Tibial nerve (tissue), 4 donors: ENCODE data around the gene UBASH3A. TPM values are rescaled to one million over a fixed set of nuclear protein-coding genes. Genes with fewer than 3 reads are reported as not detected.

Source experiments
- DNase-seq, 2 donors: peaks; one replicate each; pipeline ENCODE4 v3.0.0-alpha.2; 2019; ENCODE audit warnings: low spot score in 2 of 2
- H3K27ac ChIP-seq, 4 donors: fragments of 200-600 bp; sonication (generic) in 3 of 4; one replicate each; pipeline ENCODE4 v1.5.1; 2017 to 2019; ENCODE audit warnings: mild to moderate bottlenecking in 1 of 4
- H3K27me3 ChIP-seq, 2 donors: fragments of 200-600 bp; sonication (generic) in 1 of 2; one replicate each; pipeline versions ENCODE4 v1.5.1 to v1.6.0; 2017 to 2019
- H3K36me3 ChIP-seq, 3 donors: fragments of 200-600 bp; sonication (generic); one replicate each; pipeline ENCODE4 v1.5.1; 2018 to 2019
- H3K4me1 ChIP-seq, 4 donors: fragments of 200-600 bp; sonication (generic) in 3 of 4; one replicate each; pipeline ENCODE4 v1.5.1; 2017 to 2019
- H3K4me3 ChIP-seq, 4 donors: fragments of 200-600 bp; sonication (generic) in 3 of 4; one replicate each; pipeline ENCODE4 v1.5.1; 2017 to 2019; ENCODE audit warnings: mild to moderate bottlenecking in 1 of 4, moderate library complexity in 1 of 4
- H3K9me3 ChIP-seq, 4 donors: fragments of 200-600 bp; sonication (generic) in 3 of 4; one replicate each; pipeline ENCODE4 v1.5.1; 2017 to 2019
- EP300 ChIP-seq, 2 donors: sonication (generic); formaldehyde crosslinking; IDR thresholded peaks; one replicate each; pipeline ENCODE4 v1.6.1; 2017; ENCODE audit warnings: antibody characterized with exemption in 2 of 2, mild to moderate bottlenecking in 1 of 2
- POLR2A ChIP-seq, 2 donors: fragments of 450-650 bp; IDR thresholded peaks; one replicate each; pipeline ENCODE4 v1.6.1; 2017; ENCODE audit warnings: antibody characterized with exemption in 2 of 2, mild to moderate bottlenecking in 2 of 2, moderate library complexity in 2 of 2
- WGBS, 2 donors: methylation state at CpG; one replicate each; pipeline ENCODE4 v1.1.5; 2018; 5-methylcytosine and 5-hydroxymethylcytosine counted together
- total RNA-seq, 4 donors: library from RNA; depleted of rRNA; stranded (reverse); fragments of >200 nt; gene quantifications; one replicate each; pipeline ENCODE4 v1.1.0, GENCODE V29; 2016
- TF ChIP-seq, protein P1 (sequence below), 5 experiments: fragments of 200-600 bp in 3 of 5; fragments of 450-650 bp in 2 of 5; sonication (generic) in 3 of 5; IDR thresholded peaks; one replicate each; pipeline ENCODE4 v1.5.1; 2016 to 2019; ENCODE audit warnings: antibody characterized with exemption in 5 of 5, mild to moderate bottlenecking in 3 of 5, moderate library complexity in 2 of 5

The UBASH3A gene
- total RNA-seq, 4 donors from 2014 or later: 0.59 to 5.9 (median 0.90) TPM; not detected in 1

DNA sequence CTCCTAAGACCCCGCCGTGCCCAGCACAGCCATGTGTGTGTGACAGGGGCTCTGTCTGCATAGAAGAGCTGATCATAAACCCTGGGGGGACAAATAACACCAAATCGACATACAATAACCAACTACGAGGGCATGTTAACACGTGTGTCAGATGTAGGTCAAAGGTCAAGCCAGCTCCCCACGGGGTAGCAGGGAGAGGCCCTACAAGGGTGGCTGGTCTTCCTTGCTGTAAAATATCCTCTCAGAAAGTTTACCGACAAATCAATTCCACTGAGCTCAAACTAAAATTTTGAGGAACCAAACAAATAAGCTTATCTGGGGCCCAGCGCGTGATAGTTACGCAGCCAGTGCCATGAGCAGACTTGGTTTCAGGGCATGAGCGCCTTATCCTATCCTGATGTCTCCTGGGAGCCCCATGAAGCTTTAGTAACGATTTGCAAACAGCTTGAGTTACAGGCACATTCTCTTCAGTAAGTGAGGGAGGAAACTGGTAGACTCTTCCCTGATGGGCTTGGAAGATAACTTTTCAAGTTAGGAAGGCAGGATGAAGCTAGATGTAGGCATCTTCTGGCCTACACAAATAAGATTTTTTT, 5.2 kb upstream of the UBASH3A start:
- H3K9me3 ChIP-seq: peaks cover 0 to 10% (median 0%) of the 10 kb centered on the region in 4 donors
- no peak overlapping the region for H3K27ac ChIP-seq
- no peaks in the 10 kb centered on the region for H3K27me3 ChIP-seq
- 61 to 84% methylated on average over 8 to 12 of the region's 12 CpGs for WGBS, 2 donors
- no peaks in the 10 kb centered on the region for H3K4me1 ChIP-seq
- no peaks in the 10 kb centered on the region for H3K36me3 ChIP-seq
- no peak for DNase-seq
- TF ChIP-seq EP300 (IDR thresholded peaks at IDR 0.05) (no peak), POLR2A (IDR thresholded peaks at IDR 0.05) (no peak)
- TF ChIP-seq, protein P1, sequence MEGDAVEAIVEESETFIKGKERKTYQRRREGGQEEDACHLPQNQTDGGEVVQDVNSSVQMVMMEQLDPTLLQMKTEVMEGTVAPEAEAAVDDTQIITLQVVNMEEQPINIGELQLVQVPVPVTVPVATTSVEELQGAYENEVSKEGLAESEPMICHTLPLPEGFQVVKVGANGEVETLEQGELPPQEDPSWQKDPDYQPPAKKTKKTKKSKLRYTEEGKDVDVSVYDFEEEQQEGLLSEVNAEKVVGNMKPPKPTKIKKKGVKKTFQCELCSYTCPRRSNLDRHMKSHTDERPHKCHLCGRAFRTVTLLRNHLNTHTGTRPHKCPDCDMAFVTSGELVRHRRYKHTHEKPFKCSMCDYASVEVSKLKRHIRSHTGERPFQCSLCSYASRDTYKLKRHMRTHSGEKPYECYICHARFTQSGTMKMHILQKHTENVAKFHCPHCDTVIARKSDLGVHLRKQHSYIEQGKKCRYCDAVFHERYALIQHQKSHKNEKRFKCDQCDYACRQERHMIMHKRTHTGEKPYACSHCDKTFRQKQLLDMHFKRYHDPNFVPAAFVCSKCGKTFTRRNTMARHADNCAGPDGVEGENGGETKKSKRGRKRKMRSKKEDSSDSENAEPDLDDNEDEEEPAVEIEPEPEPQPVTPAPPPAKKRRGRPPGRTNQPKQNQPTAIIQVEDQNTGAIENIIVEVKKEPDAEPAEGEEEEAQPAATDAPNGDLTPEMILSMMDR (IDR thresholded peaks at IDR 0.05): no peak
- no peak overlapping the region for H3K4me3 ChIP-seq

DNA sequence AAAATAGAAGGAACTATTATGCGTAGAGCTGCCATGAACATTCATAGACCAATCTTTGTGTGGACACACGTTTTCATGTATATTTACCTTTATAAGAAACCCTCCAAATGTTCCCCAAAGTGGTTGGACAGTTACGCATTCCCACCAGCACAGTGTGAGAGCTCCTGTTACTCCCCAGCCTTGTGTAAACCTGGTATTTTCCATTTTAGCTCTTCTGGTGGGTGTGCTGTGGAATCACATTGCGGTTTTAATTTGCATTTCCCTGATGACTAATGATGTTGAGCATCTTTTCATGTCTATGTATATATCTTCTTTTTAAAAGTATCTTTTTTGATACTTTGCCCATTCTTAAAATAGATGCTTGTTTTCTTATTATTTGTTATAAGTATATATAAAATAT, 3.2 kb upstream of the UBASH3A start:
- WGBS, 2 donors: 65 to 70% methylated on average over 4 of the region's 4 CpGs
- H3K4me1 ChIP-seq: no peaks in the 10 kb centered on the region

DNA sequence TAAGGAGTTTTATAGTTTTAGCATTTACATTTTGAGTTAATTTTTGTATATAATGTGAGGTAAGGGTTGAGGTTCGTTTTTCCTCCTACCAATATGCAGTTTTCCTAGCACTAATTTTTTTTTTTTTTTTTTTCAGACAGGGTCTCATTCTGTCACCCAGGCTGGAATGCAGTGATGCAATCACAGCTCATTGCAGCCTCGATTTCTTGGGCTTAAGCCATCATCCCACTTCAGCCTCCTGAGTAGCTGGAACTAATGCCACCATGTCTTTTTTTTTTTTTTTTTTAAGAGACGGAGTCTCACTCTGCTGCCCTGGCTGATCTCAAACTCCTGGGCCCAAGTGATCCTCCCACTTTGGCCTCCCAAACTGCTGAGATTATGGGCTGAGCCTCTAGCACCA, 2.5 kb upstream of the UBASH3A start:
- Histone ChIP-seq H3K4me1 (no peaks in the 10 kb centered on the region), H3K9me3 (peaks cover 0 to 10% (median 0%) of the 10 kb centered on the region in 4 donors), H3K36me3 (no peaks in the 10 kb centered on the region), H3K27me3 (no peaks in the 10 kb centered on the region), H3K4me3 (no peak overlapping the region), H3K27ac (no peak overlapping the region)
- WGBS, 2 donors: 36 to 49% methylated on average over 3 of the region's 3 CpGs
- DNase-seq: no peak
- TF ChIP-seq, protein P1 (IDR thresholded peaks at IDR 0.05): no peak
- no peak for TF ChIP-seq EP300 (IDR thresholded peaks at IDR 0.05)
- TF ChIP-seq POLR2A (IDR thresholded peaks at IDR 0.05): no peak

More for the DNA sequence above, 3.2 kb upstream of the UBASH3A start:
- H3K4me3 ChIP-seq: no peak overlapping the region
- TF ChIP-seq POLR2A (IDR thresholded peaks at IDR 0.05) (no peak), EP300 (IDR thresholded peaks at IDR 0.05) (no peak)
- TF ChIP-seq, protein P1 (IDR thresholded peaks at IDR 0.05): no peak
- no peak overlapping the region for H3K27ac ChIP-seq
- H3K27me3 ChIP-seq: no peaks in the 10 kb centered on the region
- H3K36me3 ChIP-seq: no peaks in the 10 kb centered on the region
- H3K9me3 ChIP-seq: peaks cover 0 to 10% (median 0%) of the 10 kb centered on the region in 4 donors
- DNase-seq: no peak

DNA sequence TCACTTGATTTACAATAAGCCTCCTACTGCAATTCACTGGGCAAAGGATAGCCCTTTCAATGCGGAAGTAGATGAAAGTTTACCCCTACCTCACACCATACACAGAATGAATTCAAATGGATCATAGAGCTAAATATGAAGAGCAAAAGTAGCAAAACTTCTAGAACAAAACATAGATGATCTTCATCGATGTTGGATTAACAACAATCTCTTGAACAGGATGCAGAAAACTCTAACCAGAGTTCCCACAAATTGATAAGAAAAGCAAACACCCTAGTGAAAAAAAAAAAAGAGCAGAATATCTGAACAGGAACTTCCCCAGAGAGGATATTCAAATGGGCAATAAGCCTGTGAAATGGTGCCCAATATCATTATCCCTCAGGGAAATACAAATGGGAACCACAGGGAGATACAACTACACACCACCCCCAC, 1.9 kb upstream of the UBASH3A start:
- H3K27ac ChIP-seq: no peak overlapping the region
- peaks cover 0 to 10% (median 0%) of the 10 kb centered on the region in 4 donors for H3K9me3 ChIP-seq
- WGBS, 2 donors: 89 to 96% methylated on average over 2 of the region's 2 CpGs
- no peak for TF ChIP-seq EP300 (IDR thresholded peaks at IDR 0.05)
- TF ChIP-seq, protein P1 (IDR thresholded peaks at IDR 0.05): no peak
- no peak for TF ChIP-seq POLR2A (IDR thresholded peaks at IDR 0.05)
- no peak for DNase-seq
- H3K27me3 ChIP-seq: no peaks in the 10 kb centered on the region
- H3K36me3 ChIP-seq: no peaks in the 10 kb centered on the region
- no peak overlapping the region for H3K4me3 ChIP-seq
- H3K4me1 ChIP-seq: no peaks in the 10 kb centered on the region

DNA sequence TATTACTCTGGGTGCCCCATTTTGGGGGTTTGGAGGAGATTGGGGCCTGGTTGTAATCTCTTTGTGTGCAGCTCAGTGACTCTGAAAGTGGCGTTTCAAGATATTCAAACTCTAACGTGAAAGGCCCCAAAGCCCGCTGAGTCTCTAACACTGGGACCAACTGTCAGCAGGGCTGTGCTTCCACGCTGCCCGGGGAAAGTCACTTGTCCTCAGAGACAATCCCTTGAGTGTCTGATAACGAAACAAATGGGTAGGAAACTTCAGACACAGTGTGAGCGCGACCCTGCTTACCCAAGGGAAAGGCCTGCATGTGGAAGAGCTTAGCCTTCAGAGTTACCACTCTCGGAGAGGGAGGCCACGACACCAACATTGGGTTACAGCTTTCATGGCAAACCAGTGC, 837 bp downstream of the UBASH3A start:
- Histone ChIP-seq H3K4me3 (no peak overlapping the region), H3K27ac (peak overlapping the region in 1 of 4 donors; percentile 42), H3K27me3 (no peaks in the 10 kb centered on the region), H3K36me3 (no peaks in the 10 kb centered on the region), H3K9me3 (peaks cover 0 to 10% (median 0%) of the 10 kb centered on the region in 4 donors), H3K4me1 (no peaks in the 10 kb centered on the region)
- WGBS, 2 donors: 60 to 69% methylated on average over 9 to 10 of the region's 10 CpGs
- no peak for DNase-seq
- TF ChIP-seq POLR2A (IDR thresholded peaks at IDR 0.05) (no peak), EP300 (IDR thresholded peaks at IDR 0.05) (no peak)
- TF ChIP-seq, protein P1 (IDR thresholded peaks at IDR 0.05): no peak
